ENCODE results near the gene FGF1. TPM values are rescaled to one million over a fixed set of nuclear protein-coding genes. Genes with fewer than 3 reads are reported as not detected.

The FGF1 gene
- total RNA-seq, 2 experiments from 2014 or later: not detected

DNA sequence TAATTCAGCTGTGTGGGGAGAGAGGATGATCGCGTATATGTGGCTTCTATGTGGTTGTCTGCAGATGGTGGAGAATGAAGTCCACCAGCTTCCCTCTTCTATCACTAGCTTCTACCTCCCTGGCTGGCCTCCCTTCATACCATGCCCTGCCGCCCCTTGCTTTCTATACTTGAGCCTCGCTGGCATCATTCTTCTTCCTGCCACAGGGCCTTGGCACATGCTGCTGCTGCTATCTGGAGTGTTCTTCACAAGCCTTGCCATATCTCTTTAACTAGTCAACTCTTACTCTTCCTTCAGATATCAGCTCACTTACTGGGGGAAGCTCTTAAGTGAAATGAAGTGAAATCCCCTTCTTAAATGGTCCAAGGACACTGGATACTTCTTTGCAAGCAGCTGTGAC, 100.4 kb downstream of the FGF1 start:
- Mint-ChIP-seq H3K4me3 (no peak overlapping the region), H3K9me3 (ENCODE audit: insufficient read depth) (no peaks in the 10 kb centered on the region), H3K27ac (no peak overlapping the region), H3K27me3 (ENCODE audit: low read depth) (peaks cover 24% of the 10 kb centered on the region), H3K4me1 (ENCODE audit: low read depth) (peaks cover 13% of the 10 kb centered on the region), H3K36me3 (ENCODE audit: low read depth) (no peaks in the 10 kb centered on the region)
- ChIA-PET CTCF (interaction anchor here (1.2 kb wide), 1 partner anchor 128 kb away, joined by 5 read pairs; no protein-coding TSS in a partner anchor), POLR2A (no interaction called here)
- DNase-seq (no peak), ATAC-seq (no peak)

DNA sequence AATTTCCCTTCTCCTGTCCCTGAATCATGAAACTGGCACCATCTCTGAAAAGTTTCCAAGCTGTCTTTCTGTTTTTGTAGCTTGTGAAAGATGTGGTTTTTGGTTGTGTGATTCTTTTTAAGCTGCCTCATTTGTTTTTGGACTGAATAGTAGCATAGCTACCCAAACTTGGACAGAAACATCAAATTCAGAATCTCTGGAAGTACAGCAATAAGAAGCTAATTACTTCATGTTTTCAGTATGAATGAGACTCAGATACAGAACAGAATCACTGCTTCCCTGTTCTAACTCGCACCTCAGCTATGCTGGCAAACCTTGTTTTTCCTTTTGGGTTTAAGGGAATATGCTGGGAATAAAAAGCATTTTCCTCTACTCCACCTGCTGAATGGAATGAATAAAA, 101.0 kb downstream of the FGF1 start:
- ATAC-seq: no peak
- CTCF ChIA-PET: interaction anchor here (1.2 kb wide), 1 partner anchor 128 kb away, joined by 5 read pairs; no protein-coding TSS in a partner anchor
- peaks cover 21% of the 10 kb centered on the region for H3K27me3 Mint-ChIP-seq (ENCODE audit: low read depth)

DNA sequence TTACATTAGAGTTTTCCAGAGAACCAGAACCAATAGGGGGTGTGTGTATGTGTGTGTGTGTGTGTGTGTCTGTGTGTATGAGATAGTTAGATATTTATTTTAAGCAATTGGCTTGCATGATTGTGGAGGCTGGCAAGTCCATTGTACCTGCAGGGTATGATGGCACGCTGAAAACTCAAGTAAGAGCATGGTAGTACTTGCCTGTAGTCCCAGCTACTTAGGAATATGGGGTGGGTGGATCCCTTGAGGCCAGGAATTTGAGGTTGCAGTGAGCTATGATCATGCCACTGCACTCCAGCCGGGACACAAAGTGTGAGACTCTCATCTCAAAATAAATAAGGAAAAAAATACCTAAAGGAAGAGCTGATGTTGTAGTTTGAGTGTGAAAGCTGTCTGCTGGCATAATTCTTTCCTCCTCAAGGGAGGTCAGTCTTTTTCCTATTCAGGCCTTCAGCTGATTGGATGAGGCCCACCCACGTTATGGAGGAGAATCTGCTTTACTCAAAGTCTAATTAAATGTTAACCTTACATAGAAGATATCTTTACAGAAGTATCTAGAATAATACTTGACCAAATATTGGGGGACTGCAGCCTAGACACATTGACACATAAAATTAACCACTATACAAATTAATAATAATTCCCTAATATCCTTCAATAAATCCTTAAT, 107.6 kb downstream of the FGF1 start:
- no peak for ATAC-seq
- Mint-ChIP-seq H3K9me3 (ENCODE audit: insufficient read depth) (peaks cover 10% of the 10 kb centered on the region), H3K27me3 (ENCODE audit: low read depth) (peaks cover 6% of the 10 kb centered on the region), H3K4me1 (ENCODE audit: low read depth) (peaks cover 34% of the 10 kb centered on the region), H3K27ac (no peak overlapping the region), H3K4me3 (no peak overlapping the region), H3K36me3 (ENCODE audit: low read depth) (peaks cover 9% of the 10 kb centered on the region)
- ChIA-PET CTCF (no interaction called here), POLR2A (no interaction called here)
- DNase-seq: no peak

More for the DNA sequence above, 101.0 kb downstream of the FGF1 start:
- Mint-ChIP-seq H3K27ac (no peak overlapping the region), H3K36me3 (ENCODE audit: low read depth) (no peaks in the 10 kb centered on the region), H3K4me3 (no peak overlapping the region), H3K9me3 (ENCODE audit: insufficient read depth) (no peaks in the 10 kb centered on the region), H3K4me1 (ENCODE audit: low read depth) (peaks cover 18% of the 10 kb centered on the region)
- POLR2A ChIA-PET: no interaction called here
- DNase-seq: no peak

DNA sequence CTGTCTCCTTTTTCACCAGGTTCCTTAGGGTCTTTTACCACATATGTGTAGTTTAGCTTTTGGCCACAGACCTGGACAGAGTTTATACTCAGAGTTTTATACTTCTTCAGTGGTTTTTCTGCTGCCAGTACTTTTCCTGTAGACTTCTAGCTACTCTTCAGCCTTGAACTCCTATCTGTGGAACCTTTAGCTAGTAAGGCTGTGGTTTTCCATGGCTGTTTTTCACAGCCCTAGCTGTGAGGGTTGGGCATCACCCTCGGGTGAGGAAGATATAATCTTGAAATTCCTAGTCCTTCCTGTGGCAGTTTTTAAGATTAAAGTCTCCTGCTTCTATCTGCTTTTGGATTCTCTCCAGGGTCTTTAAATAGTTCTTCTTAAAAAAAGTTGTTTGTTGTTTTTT, 109.1 kb downstream of the FGF1 start:
- Mint-ChIP-seq H3K4me1 (ENCODE audit: low read depth) (peaks cover 33% of the 10 kb centered on the region), H3K9me3 (ENCODE audit: insufficient read depth) (peaks cover 10% of the 10 kb centered on the region), H3K36me3 (ENCODE audit: low read depth) (peaks cover 9% of the 10 kb centered on the region), H3K27ac (no peak overlapping the region), H3K4me3 (no peak overlapping the region), H3K27me3 (ENCODE audit: low read depth) (peaks cover 9% of the 10 kb centered on the region)
- POLR2A ChIA-PET: no interaction called here
- CTCF ChIA-PET: interaction anchor here (2.3 kb wide), 1 partner anchor 10 kb away, joined by 12 read pairs; no protein-coding TSS in a partner anchor
- no peak for ATAC-seq
- no peak for DNase-seq

DNA sequence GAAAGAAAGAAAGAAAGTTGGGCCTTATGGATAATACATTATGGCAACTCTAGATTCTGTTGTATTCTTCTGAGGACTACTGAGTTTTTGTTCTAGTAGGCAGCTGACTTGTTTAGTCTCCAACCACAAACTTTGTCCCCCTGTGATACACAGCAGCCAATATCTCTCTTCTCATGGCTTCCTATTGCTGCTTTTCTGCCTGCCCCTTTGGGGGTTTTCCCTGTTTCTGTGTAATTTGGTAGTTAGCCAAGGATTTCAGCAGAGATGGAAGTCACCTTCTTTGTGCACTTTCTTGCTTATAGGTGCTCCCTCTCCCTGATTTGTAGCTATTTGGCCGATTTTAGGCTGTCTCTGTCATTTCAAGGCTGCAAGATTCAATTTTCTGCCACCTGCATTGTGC, 109.6 kb downstream of the FGF1 start:
- peaks cover 28% of the 10 kb centered on the region for H3K4me1 Mint-ChIP-seq (ENCODE audit: low read depth)
- H3K4me3 Mint-ChIP-seq: no peak overlapping the region
- H3K27ac Mint-ChIP-seq: no peak overlapping the region
- POLR2A ChIA-PET: no interaction called here
- peaks cover 10% of the 10 kb centered on the region for H3K27me3 Mint-ChIP-seq (ENCODE audit: low read depth)
- peaks cover 9% of the 10 kb centered on the region for H3K36me3 Mint-ChIP-seq (ENCODE audit: low read depth)
- DNase-seq (no peak), ATAC-seq (no peak)
- CTCF ChIA-PET: interaction anchor here (2.3 kb wide), 1 partner anchor 11 kb away, joined by 12 read pairs; no protein-coding TSS in a partner anchor
- peaks cover 10% of the 10 kb centered on the region for H3K9me3 Mint-ChIP-seq (ENCODE audit: insufficient read depth)

DNA sequence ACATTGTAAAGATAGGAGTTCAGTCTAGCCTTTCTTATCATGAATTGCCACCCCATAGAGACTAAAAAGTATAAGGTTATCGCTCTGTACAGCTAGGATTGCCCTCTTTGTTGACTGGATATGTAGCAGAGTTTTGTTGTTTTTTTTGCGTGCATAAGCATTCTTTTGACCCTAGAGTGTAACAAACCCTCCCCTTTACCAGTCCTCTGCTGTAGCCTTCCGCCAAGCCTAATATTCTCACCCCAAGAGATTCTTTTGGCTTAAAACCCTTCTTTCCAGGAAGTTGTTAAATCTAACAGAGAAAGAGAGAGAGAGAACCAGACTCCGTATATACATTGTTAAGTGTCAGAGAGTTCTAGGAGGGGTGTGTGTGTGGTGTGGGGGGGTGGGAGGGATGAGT, 113.9 kb downstream of the FGF1 start:
- Mint-ChIP-seq H3K36me3 (ENCODE audit: low read depth) (no peaks in the 10 kb centered on the region), H3K4me3 (no peak overlapping the region), H3K9me3 (ENCODE audit: insufficient read depth) (no peaks in the 10 kb centered on the region), H3K27ac (no peak overlapping the region), H3K4me1 (ENCODE audit: low read depth) (peaks cover 6% of the 10 kb centered on the region), H3K27me3 (ENCODE audit: low read depth) (peaks cover 12% of the 10 kb centered on the region)
- DNase-seq (no peak), ATAC-seq (no peak)
- ChIA-PET CTCF (interaction anchor here (1.9 kb wide), 1 partner anchor 15 kb away, joined by 7 read pairs; no protein-coding TSS in a partner anchor), POLR2A (no interaction called here)

DNA sequence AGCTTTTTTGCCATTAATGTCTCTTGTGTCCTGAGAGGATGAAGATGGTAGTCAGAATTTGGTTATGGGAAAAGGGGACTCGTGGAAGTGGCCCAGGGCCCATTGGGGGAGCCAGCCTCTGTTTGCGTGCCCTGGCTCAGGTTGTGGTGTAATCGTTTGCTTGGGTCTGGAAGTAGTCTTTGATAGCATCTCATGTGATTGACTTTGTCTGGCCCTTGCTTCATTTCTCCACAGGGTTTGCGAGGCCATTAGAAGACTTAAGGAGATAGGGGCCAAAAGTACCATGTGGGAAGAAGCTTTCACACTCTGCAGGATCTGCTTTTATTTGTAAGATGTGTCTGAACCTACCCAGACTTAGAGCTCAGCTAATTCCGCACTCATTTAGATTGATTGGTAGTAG, 114.5 kb downstream of the FGF1 start:
- DNase-seq (no peak), ATAC-seq (no peak)
- Mint-ChIP-seq H3K36me3 (ENCODE audit: low read depth) (no peaks in the 10 kb centered on the region), H3K27me3 (ENCODE audit: low read depth) (peaks cover 7% of the 10 kb centered on the region), H3K9me3 (ENCODE audit: insufficient read depth) (no peaks in the 10 kb centered on the region), H3K4me1 (ENCODE audit: low read depth) (peaks cover under 1% of the 10 kb centered on the region), H3K4me3 (no peak overlapping the region), H3K27ac (no peak overlapping the region)
- POLR2A ChIA-PET: no interaction called here
- CTCF ChIA-PET: interaction anchor here (1.9 kb wide), 1 partner anchor 16 kb away, joined by 7 read pairs; no protein-coding TSS in a partner anchor

DNA sequence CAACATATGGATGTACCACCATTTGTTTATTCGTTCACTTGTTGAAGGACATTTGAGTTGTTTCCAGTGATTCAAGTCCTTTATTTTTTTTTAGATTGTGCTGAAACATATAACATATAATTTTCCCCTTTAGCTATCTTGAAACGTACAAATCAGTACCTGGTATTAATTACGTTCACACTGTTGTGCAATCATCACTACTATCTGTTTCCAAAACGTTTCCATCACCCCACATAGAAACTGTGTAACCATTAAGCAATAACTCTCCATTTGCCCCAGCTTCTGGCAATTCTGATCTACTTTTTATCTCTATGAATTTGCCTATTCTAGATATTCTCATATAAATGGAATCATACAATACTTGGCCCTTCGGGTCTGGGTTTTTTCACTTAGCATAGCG, 116.0 kb downstream of the FGF1 start:
- H3K4me1 Mint-ChIP-seq (ENCODE audit: low read depth): no peaks in the 10 kb centered on the region
- CTCF ChIA-PET: no interaction called here
- H3K36me3 Mint-ChIP-seq (ENCODE audit: low read depth): no peaks in the 10 kb centered on the region
- peaks cover 6% of the 10 kb centered on the region for H3K27me3 Mint-ChIP-seq (ENCODE audit: low read depth)
- H3K4me3 Mint-ChIP-seq: no peak overlapping the region
- H3K9me3 Mint-ChIP-seq (ENCODE audit: insufficient read depth): no peaks in the 10 kb centered on the region
- DNase-seq (no peak), ATAC-seq (no peak)
- H3K27ac Mint-ChIP-seq: no peak overlapping the region
- POLR2A ChIA-PET: no interaction called here

DNA sequence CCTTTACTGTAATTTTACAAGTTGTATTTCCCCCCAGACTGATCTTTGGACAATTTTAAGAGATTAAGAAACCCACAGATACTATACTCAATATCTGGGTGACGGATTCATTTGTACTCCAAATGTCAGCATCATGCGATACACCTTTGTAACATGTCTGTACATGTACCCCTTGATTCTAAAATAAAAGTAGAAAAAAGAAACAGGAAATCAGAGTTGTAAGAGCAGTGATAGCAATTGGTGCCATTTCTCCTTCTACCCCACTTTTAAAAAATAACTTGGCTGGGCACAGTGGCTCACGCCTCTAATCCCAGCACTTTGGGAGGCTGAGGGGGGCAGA, 116.9 kb downstream of the FGF1 start:
- Mint-ChIP-seq H3K36me3 (ENCODE audit: low read depth) (no peaks in the 10 kb centered on the region), H3K27ac (no peak overlapping the region), H3K4me3 (no peak overlapping the region), H3K9me3 (ENCODE audit: insufficient read depth) (no peaks in the 10 kb centered on the region), H3K27me3 (ENCODE audit: low read depth) (peaks cover 6% of the 10 kb centered on the region), H3K4me1 (ENCODE audit: low read depth) (no peaks in the 10 kb centered on the region)
- DNase-seq (no peak), ATAC-seq (no peak)
- POLR2A ChIA-PET: no interaction called here
- CTCF ChIA-PET: no interaction called here

DNA sequence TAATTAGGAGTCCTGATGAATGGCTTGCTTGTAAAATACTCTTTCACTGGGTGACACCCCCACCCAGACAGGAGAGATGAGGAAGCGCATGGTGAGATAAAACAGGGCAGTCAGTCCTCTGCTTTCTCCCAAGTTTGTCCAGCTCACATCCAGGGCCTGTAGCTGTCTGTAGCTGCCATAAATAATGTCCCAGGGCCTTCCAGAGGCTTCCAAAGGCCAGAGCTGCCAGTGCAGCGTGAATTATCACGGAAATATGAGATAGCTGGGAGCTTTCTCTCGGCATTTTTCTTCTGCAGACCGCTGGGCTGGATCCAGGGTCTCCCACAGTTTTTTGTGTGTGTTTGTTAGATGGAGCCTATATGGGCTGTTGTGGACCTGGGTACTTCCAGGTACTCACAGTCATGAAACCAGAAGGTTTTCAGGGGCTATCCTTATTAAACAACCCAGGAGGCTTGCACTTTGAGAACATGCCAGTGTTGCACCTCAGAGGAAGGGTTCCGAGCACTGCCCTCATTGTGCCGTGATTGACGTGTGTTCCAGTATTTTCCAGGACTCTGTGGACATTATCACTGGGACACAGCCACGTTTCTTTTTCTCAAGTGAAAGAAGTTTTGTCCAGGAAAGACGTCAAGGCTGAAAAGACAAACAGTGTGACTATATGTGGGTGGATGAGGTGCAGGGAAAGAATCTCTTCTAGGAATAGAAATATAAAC, 117.5 kb downstream of the FGF1 start:
- no peaks in the 10 kb centered on the region for H3K36me3 Mint-ChIP-seq (ENCODE audit: low read depth)
- ChIA-PET CTCF (no interaction called here), POLR2A (no interaction called here)
- H3K4me3 Mint-ChIP-seq: no peak overlapping the region
- peaks cover 8% of the 10 kb centered on the region for H3K27me3 Mint-ChIP-seq (ENCODE audit: low read depth)
- H3K4me1 Mint-ChIP-seq (ENCODE audit: low read depth): no peaks in the 10 kb centered on the region
- ATAC-seq (no peak), DNase-seq (no peak)
- no peak overlapping the region for H3K27ac Mint-ChIP-seq
- H3K9me3 Mint-ChIP-seq (ENCODE audit: insufficient read depth): no peaks in the 10 kb centered on the region

DNA sequence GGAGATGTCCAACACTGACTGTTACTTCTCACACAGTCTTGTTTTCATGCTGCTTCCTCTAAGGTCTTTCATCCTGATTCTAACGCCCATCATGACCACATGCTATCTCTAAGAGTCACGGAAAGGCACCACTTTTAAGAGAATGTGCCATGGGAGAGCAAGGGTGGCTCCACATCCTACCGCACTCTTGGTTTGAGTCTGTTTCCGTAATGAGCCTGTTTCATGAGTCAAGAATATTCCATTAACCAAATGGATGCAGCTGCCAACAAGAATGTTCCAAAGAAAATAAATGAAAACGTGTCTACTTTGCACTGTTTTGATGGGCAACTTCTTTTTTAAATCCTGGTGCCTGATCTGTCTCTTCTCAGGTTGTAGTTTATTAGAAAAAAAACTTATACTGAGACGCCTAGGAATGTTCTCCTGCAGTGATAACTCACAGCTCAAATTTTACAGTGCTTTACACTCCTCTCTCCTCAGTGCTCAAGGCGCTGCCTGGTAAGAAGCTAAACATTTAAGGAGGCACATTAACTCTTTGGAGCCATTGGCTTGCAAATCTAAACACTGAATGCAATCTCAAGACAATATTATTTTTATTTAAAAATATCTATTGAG, 124.3 kb downstream of the FGF1 start:
- no peaks in the 10 kb centered on the region for H3K9me3 Mint-ChIP-seq (ENCODE audit: insufficient read depth)

DNA sequence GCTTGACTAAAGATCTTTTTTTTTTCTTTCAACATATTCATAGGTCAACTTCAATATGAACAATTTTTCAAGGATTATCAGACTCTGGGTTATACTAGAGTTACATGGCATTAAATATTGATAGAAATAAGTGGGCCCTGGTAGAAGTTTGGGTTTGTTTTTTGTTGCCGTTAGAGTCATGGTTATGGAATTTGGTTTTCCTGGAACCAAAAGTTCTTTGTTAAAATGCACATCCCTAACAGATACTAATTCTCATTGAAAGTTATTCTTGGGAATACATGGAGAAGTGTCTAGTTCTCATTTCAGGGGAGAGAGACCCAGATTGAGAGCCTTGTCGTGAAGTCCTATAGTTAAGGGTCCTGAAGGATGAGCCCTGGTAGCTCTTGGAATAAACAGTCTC, 124.9 kb downstream of the FGF1 start:
- CTCF ChIA-PET: interaction anchor here (1.1 kb wide), 1 partner anchor 94 kb away, joined by 3 read pairs; no protein-coding TSS in a partner anchor
- no peak overlapping the region for H3K27ac Mint-ChIP-seq
- no peak for ATAC-seq
- no peak overlapping the region for H3K4me3 Mint-ChIP-seq
- no peaks in the 10 kb centered on the region for H3K4me1 Mint-ChIP-seq (ENCODE audit: low read depth)
- H3K9me3 Mint-ChIP-seq (ENCODE audit: insufficient read depth): no peaks in the 10 kb centered on the region
- peaks cover 13% of the 10 kb centered on the region for H3K27me3 Mint-ChIP-seq (ENCODE audit: low read depth)
- H3K36me3 Mint-ChIP-seq (ENCODE audit: low read depth): no peaks in the 10 kb centered on the region
- no peak for DNase-seq
- POLR2A ChIA-PET: no interaction called here

More for the DNA sequence above, 124.3 kb downstream of the FGF1 start:
- Mint-ChIP-seq H3K27me3 (ENCODE audit: low read depth) (peaks cover 13% of the 10 kb centered on the region), H3K36me3 (ENCODE audit: low read depth) (no peaks in the 10 kb centered on the region), H3K4me1 (ENCODE audit: low read depth) (no peaks in the 10 kb centered on the region), H3K4me3 (no peak overlapping the region), H3K27ac (no peak overlapping the region)
- no peak for DNase-seq
- ChIA-PET POLR2A (no interaction called here), CTCF (interaction anchor here (1.1 kb wide), 1 partner anchor 94 kb away, joined by 3 read pairs; no protein-coding TSS in a partner anchor)
- ATAC-seq: no peak
